GM18520 (cell line): Measurements from ENCODE around the gene MCM3AP.

Experiments
- ATAC-seq: cut with Tn5 transposase; IDR thresholded peaks from one replicate; pipeline ENCODE4 v1.9.1; 2021; ENCODE audit not compliant: unreplicated experiment

Gene MCM3AP

DNA sequence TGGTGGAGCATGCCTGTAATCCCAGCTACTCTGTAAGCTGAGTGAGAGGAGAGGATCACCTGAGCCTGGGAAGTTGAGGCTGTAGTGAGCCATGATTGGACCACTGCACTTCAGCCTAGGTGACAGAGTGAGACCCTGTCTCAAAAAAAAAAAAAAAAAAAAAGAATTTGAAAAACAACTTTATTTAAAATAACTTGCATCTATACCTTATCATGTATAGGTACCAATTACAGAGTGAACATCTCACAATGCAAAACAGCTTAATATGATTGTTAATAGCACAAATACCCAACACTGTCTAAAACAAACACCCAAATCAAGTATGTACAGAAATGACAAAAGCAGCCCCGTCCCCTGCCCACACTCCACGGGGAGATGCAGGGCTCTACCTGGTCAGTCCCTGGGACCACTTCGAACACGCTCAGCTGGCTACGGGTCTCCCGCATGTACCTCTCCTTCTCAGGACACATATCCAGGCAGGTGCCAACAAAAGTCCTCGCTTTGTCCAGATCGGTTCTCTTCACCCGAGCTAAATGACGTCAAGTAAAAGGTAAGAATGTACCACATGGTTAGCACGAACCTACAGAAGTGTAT lies 10.5 kb downstream of the MCM3AP start:
- ATAC-seq = no peak

DNA sequence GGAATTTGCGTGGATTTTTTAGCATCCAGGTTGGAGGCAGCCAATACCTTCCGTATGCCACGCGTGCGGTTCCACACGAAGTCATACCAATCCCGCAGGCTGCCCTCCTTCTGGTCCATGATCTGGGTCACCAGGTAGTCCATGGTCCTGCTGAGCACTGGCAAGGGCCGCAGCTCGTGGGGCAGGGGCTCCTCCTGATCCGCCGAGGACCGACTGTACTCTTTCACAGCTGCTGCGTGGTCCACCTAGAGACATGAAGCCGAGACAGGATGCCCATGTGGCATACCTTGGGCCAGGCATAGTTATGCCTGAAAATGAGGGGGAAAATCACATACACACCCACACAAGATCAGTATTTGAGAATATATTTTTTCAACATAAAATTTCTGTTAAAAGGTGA lies 12.1 kb downstream of the MCM3AP start:
- no peak for ATAC-seq

DNA sequence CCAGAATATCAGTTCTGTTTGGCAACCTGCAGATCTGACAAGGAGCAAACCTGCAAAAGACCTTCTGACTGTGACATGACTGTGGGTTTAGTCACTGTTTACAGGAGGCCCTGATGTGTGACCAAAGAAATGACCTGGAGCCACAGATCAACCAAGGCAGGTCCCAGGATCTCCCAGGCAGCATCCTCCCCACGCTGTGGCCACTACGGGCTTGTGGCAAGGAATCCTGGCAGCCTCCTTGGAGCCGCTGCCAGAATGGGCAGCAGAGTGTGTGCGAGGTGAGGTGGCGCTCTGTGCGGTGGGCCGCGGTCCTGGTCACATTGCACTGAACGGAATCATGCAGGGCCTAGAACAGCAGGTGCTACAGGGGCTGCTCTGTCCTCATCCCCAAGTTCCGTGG lies 15.9 kb downstream of the MCM3AP start:
- ATAC-seq = no peak

DNA sequence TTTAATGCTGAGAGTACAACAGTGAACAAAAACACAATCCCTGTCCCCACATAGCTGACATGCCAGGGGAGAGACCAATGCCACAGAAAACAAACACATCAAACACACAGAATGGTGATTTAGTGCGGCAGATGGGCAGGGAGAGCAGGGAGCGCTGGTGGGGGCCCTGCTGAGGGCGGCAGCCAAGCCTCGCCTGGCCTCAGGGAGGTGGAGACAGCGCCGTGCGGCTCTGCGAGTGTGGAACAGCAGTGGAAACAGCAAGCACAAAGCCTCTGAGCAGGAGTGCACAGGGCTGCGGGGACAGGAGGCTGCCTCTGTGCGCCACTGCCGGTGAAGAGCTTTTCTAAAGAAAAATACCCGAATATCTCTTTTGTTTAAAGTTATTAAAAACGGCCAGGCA lies 17.0 kb downstream of the MCM3AP start:
- ATAC-seq = no peak

DNA sequence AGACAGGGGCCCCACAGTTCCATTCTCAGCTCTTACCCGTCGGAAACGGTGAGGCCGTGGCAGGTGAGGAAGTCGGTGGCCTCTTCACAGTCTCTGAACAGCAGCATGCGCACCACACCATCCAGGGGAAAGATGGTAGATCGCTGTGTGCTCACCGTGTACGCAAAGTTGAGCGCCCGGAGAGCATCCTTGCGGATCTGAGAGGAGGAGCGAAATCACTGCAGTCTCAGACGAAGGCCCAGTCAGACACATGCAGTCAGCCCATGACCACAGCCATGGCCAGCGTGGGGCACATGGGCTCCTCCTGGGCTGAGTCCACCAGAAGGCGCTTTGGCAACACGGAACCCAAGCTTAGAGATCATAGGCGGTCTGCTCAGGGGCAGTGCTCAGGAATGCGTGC lies 18.5 kb downstream of the MCM3AP start:
- no peak for ATAC-seq

DNA sequence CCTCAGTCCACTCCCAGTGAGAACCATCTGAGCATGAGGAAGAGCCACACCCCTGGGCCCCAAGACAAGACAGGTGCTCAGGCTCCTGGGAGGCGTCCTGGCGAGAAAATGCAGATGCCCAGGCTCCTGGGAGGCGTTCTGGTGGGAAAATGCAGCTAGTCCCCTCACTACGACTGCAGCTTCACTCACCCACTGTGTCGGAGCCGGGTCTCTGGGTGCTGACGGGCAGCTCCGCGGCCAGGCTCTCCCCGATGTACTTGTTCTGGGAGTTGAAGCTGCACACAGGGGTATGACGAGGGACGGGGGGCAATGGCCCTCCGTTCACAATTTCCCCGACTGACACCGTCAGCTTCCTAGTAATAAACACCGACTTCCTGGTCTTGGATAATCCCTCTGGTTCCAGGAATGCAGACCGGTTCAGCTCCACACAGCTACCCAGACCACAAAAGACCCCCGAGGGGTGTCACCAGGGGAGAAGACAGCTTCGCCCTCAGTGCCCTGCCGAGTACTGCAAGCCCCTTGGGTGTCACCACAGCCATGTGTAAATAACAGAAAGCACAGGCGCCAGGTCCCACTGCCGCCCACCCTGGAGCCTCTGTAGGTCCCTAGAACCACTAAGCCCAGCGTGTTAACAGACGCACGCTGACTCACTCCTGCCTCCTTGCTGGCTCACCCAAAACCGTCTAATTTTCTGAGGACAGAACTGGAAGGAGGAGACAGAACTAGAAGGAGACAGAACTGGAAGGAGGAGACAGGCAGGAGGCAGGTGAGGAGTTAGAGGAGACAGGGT lies 19.5 kb downstream of the MCM3AP start:
- ATAC-seq = no peak

DNA sequence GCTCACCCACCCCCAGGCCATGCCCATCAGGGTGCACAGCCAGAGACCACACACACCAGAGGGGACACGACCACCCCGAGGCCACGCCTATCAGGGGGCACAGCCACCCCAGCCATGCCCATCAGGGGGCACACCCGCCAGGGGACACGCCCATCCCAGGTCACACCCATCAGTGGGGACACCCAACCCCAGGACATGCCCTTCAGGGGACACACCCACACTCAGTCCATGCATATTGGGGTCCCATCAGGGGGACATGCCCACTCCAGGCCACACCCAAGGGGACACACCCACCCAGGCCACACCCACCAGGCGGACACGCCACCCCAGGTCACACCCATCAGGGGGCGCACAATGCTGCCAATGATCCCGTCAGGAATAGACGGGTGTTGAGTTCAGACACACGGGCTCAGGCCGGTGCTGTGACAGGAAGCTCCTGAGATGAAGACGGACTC lies 20.7 kb downstream of the MCM3AP start:
- ATAC-seq = no peak

DNA sequence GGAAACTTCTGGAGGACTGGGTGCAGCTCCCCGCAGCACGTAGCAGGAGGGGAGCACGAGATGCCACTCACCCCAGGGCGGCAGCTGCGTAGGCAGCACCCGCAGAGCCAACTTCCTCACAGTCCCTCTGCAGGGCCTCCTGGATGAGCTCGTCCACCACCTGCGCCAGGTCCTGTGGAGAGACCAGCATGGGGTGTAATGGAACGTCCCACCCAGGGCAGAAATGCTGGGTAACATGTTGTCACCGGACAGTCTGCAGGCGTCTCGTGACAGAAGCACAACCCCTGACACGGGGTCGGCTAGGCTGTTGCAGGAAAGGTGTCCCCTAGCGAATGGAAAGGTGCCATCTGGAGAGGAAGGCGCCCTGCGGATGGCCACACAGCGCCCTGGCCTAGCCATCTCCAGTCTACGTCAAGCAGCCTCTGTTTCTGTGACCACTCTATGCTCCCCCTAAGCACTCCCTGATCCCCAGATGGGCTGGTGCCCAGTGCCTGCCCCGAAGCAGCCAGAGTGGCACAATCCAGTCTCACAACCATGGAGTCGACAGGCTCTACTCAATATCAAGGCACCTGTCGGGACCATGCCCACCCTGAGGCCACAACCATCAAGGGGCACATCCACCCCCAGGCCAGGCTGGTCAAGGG lies 21.2 kb downstream of the MCM3AP start:
- no peak for ATAC-seq

DNA sequence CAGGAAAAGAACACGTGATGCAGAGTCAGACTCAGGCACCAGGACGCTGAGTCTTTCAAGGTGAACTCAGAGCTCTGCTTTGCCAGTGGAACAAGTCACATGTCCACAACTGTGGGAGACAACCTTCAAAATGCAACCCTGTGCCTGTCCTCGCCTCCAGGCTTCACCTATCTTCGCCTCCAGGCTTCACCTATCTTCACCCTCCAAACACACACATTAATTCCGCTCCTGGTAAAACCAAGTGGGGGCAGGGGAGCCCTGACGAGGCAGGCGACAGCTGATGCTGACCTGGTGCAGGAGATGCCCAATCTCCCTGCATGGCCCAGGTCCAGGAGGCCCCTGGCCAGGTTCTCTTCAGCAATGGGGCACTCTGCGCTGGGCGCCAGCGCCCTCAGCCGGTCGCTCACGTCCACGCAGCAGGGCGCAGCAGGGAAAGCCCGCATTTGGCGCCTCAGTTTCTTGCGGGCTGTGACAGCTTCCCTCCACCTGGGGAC lies 28.9 kb downstream of the MCM3AP start:
- no peak for ATAC-seq

DNA sequence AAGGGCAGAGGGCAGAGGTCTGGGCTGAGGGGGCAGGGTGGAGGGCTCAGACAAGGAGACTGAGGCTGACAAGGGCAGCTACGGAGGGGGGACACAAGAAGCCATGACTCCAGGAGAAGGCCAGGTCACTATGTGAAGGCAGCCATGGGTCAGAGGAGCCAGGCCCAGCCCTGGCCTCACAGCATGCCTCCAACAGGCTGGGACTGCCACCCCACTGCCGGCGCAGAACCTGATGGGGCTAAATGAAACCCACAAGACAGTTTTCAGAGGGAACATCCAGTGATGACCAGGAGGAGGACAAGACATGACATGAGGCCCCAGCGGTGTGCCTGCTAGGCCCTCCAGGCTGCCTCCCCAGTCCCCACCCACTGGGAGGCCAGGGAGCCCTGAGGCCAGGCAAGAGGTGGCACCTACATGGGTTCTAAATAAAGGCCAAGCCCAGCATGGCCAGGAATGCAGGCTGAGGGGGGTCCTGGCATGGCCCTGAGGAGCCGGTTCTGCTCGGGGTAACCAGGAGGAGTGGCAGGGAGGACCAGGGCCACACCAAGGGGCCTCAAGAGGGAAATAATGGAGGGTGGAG lies 29.6 kb downstream of the MCM3AP start:
- ATAC-seq = no peak

DNA sequence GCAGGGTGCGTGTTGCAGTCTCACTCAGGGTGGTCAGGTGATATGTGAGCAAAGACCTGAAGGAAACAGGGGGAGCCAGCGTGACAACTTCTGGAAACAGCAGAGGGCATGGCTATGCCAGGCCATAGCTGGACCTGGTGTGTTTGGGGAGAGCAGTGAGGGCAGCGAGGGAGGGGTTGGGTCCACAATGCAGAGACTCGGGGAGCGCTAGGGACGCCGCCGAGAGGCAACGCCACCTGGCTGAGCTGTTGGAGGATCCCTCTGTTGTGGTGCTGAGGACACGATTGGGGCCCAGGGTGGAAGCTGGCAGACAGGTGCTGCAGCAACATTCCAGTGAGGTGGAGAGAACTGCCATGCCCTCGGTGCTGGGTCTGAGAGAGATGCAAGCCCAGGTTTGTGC lies 30.2 kb downstream of the MCM3AP start:
- no peak for ATAC-seq

DNA sequence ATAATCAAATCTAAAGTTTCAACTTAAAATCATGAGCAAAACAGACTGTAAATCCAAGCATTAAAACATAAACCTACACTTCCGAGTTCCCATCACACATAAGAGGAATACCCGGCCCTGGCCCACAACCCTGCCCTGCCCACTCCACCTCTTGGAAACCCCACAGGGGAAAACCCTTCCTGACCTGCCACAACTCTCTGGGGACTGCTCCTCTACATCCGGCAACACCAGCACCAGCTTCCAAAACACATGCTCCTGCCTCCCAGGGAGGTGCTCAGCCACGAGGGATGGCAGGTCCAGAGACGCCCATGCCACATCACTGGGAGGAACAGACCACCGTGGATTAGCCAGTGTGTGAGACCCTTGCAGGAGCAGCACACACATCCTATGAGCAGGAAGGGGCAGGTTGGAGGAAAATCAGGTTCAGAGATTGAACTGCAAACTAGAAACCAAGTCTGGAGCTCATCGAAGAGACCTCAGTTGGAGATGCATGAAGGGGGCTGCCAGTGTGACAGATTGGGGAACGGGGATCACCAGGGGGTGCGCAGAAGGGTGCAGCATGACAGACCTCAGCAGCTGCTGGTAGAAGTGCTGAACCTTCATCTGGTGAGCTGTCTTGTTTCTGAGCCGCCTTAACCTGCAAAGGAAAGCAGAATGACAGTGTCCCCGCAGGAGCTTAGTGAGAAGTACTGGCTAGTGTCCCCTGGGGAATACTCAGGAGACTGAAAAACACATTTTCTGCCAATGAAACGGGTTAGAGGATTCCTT lies 31.0 kb downstream of the MCM3AP start:
- ATAC-seq = no peak

DNA sequence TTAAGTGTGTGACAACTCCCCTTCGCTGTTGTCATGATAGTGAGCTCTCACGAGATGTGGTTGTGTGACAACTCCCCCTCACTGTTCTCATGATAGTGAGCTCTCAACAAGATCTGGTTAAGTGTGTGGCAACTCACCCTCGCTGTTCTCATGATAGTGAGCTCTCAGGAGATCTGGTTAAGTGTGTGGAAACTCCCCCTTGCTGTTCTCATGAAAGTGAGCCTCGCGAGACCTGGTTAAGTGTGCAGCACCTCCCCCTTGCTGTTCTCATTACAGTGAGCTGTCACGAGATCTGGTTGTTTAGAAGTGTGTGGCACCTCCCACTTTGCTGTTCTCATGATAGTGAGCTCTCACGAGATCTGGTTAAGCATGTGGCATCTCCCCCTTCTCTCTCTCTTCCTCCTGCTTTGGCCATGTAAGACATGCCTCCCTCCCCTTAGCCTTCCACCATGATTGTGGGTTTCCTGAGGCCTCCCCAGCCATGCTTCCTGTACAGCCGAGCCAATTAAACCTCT lies 31.7 kb downstream of the MCM3AP start:
- peak; percentile 44 for ATAC-seq

DNA sequence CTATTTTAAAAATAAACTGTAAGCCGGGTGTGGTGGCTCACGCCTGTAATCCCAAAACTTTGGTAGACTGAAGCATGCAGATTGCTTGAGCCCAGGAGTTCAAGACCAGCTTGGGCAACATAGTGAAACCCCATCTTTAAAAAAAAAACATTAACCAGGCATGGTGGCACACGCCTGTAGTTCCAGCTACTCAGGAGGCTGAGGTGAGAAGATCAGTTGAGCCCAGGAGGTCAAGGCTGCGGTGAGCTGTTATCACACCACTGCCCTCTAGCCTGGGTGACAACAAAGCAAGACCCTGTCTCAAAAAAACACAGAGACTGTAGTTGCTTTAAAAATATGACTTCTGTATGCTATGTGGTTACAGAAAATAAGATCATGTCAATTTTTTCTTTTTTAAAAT lies 32.6 kb downstream of the MCM3AP start:
- ATAC-seq = no peak

DNA sequence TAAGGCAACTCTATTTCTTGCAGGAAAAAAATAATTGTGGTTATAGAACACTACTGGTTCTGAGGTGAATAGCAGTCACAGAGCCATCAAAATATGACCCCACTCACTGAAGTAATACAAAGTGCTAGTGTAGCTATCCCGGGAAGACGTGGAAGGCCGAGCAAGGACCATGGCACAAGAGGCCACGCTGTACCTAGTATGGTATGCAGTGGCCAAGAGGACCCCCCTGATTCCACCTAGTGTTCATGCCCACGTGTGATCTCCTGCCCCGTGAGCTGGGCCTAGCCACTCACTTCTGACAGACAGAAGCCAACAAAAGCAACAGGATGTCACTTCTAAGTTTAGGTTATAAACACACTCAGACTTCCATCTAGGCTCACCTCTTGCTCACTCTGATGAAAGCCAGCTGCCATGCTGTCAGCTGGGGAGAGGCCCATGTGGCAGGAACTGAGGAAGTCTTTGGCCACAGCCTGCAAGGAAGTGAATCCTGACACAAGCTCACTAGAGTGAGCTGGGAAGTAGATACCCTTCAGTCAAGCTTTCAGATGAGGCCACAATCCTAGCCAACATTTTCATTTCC lies 35.2 kb downstream of the MCM3AP start:
- ATAC-seq = no peak

DNA sequence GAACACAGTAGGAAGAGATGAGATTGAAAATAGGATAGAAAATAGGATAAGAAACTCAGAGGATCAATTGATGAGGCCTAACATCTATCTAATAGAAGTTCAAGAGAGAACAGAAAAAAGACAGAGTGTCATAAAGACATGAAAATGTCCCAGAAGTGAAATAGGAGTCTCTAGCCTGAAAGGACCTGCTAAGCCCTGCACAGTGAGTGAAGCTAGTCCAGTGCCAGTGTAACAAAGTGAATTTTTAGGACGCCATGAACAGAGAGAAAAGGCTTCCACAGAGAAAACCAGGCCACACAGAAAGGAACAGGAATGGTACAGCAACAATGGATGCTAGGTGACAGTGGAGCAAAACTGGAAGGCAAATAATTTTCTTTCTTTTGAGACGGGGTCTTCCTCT lies 36.6 kb downstream of the MCM3AP start:
- ATAC-seq = no peak

DNA sequence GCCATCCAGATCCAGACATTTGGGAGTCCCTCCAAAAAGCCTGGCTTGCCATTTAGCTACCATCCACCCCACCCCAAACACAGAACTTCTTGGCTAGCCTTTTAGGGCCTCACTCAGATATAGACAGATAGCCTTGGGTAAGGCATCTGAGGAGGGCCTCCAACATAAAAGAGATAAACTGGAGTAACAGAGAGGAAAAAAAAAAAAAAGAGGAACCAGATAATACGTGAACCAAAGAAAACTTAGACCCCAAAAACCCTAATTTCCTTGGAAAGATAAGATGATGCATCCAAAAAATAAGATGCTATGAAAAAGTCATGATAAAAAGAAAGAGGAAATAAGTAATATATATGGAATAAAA lies 37.0 kb downstream of the MCM3AP start:
- no peak for ATAC-seq

DNA sequence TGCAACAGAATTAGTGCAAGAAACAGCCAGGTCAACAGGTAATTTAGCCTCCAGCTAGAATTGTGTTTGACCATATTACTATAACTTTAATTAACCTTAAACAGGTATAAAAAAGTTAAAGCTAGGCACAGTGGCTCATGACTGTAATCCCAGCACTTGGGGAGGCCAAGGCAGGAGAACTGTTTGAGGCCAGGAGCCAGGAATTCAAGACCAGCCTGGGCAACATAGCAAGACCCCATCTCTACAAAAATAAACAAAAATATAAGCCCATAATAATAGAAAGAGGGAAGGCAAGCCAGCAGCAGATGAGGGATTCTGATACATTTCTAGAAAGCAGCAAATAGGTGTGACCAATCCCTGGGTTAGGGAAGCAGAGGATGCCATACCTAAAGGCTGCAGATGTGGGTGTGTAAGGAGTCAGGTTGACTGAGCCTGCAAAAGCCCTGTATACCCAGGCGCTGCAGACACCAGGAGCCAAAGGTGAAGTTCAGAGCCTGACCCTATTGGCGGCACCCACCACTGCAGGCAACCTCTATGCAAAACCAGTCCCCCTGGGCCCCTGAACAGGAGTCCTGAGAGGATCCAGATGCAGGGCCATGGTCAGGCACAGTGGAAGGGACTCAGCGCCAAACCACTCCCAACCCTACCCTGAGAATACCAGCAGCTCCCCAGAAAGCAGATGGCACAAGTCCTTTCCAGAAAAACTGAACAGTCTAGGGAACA lies 37.6 kb downstream of the MCM3AP start:
- no peak for ATAC-seq

DNA sequence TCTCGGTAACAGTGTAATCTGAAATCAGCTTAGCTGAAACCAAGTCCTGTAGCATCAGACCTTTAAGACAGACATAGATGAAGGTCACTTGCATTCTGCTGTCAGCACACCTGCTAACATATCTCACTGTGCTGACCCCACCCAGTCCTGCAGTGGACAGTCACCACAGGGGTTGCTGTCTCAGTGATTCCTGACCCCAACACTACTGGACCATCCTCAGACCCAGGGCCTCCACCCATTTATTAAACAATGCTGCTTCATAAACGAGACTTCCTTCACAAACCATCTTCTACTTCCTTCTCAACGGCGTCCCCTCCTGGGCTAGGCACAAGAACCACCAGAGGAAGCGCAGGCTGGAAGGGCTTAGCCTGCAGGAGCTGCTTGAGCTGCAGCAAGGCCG lies 39.1 kb downstream of the MCM3AP start:
- ATAC-seq = no peak
